Adipocyte (in vitro differentiated cells): ENCODE measurements around the gene CALCOCO1.

Experiments
- DNase-seq: peaks from one replicate; pipeline ENCODE4 v3.0.0-alpha.2; 2015; ENCODE audit warnings: low read depth
- H3K27me3 ChIP-seq: replicated peaks from 2 replicates; pipeline ENCODE4 v1.7.0; 2013; ENCODE audit warnings: mild to moderate bottlenecking, low read length, moderate library complexity; ENCODE audit not compliant: control insufficient read depth, insufficient read depth
- H3K36me3 ChIP-seq: 2 replicates; pipeline ENCODE4 v1.7.0; 2013; ENCODE audit warnings: low read length, mild to moderate bottlenecking, moderate library complexity; ENCODE audit not compliant: control insufficient read depth, insufficient read depth, severe bottlenecking
- H3K4me1 ChIP-seq: 2 replicates; pipeline ENCODE4 v1.7.0; 2013; ENCODE audit warnings: mild to moderate bottlenecking, low read length, moderate library complexity; ENCODE audit not compliant: control insufficient read depth, insufficient read depth
- H3K4me3 ChIP-seq: 2 replicates; pipeline ENCODE4 v1.7.0; 2013; ENCODE audit warnings: mild to moderate bottlenecking, low read length, moderate library complexity
- H3K9ac ChIP-seq: 2 replicates; pipeline ENCODE4 v1.7.0; 2013; ENCODE audit warnings: mild to moderate bottlenecking, low read length, moderate library complexity
- H3K9me3 ChIP-seq: 2 replicates; pipeline ENCODE4 v1.7.0; 2013; ENCODE audit warnings: mild to moderate bottlenecking, low read length, moderate library complexity; ENCODE audit not compliant: control insufficient read depth

CALCOCO1 gene

DNA sequence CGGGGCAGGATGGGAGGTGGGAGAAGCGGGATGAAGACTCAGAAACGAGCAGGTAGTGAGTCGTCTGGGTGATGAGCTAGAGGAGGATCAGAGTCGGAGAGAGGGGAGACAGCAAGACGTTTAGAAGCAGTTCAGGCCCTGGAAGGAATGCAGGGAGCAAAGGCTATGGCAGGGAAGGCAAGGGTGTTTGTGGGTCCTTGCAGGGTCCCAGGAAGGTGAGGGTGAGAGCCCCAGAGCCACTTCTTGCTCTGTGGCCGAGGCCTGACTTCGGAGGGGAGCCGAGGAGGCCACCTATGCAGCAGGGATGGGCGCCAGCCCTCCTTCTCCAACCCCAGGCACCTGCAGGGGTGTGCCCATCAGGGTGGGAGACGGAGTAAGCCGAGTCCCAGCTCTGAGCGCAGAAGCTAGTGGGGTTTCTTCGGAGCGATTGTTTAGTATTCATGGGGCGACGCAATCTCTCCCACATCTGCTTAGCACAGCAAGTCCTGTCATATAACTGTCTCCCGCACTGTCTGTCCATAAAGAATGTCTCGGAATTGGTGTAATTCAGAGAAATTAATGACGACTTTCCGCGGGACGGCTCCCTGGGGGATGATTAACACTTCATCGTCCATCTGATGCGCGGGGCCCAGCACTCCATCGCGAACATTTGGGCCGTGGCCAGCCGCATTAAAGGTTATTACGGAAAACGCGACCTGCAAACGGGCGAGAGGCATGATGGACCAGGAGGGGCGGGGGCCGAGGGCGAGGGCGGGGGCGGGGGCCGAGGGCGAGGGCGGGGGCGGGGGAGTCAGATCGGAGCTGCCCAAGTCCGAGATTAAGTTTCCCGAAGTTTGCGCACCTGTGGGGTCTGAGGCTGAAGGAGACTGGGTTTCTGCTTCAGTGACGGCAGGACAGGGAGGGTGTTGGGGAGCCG lies 12.2 kb upstream of the CALCOCO1 start:
- Histone ChIP-seq H3K36me3 (no peaks in the 10 kb centered on the region), H3K4me3 (peak overlapping the region; percentile 54), H3K9me3 (no peaks in the 10 kb centered on the region), H3K4me1 (peaks cover 6% of the 10 kb centered on the region), H3K9ac (no peak overlapping the region), H3K27me3 (peaks cover 61% of the 10 kb centered on the region)
- DNase-seq, result peak; percentile 25

GRCh38 chr12:53738406-53739213 lies 11.4 kb upstream of the CALCOCO1 start:
- no peaks in the 10 kb centered on the region for H3K36me3 ChIP-seq
- DNase-seq, result no peak
- H3K27me3 ChIP-seq, result peaks cover 53% of the 10 kb centered on the region
- H3K9me3 ChIP-seq, result no peaks in the 10 kb centered on the region
- no peak overlapping the region for H3K4me3 ChIP-seq
- peaks cover 8% of the 10 kb centered on the region for H3K4me1 ChIP-seq
- no peak overlapping the region for H3K9ac ChIP-seq

DNA sequence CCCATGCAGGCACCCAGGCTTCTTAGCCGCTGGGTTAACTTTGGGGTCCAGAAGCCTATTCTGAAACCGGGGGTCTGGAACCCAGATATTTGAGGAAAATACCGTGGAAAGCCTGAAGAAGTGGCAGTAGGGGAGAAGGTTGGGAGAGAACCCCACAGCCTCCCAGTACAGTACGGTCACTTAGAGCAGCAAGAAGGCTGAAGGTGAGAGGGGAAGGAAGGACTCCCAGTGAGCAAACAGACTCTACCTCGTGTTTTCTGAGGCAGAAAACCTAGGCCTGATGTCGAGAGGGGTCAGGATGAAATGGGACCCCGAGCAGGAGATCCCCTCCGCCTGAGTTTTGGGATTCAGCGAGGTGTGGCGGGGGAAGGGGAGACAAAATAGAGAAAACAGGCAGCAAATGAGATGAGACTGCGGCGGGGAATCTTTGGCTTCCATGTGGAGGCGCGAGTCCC lies 10.7 kb upstream of the CALCOCO1 start:
- Histone ChIP-seq H3K36me3 (no peaks in the 10 kb centered on the region), H3K27me3 (peaks cover 47% of the 10 kb centered on the region), H3K9ac (no peak overlapping the region), H3K4me1 (peaks cover 8% of the 10 kb centered on the region), H3K4me3 (no peak overlapping the region), H3K9me3 (no peaks in the 10 kb centered on the region)
- no peak for DNase-seq

DNA sequence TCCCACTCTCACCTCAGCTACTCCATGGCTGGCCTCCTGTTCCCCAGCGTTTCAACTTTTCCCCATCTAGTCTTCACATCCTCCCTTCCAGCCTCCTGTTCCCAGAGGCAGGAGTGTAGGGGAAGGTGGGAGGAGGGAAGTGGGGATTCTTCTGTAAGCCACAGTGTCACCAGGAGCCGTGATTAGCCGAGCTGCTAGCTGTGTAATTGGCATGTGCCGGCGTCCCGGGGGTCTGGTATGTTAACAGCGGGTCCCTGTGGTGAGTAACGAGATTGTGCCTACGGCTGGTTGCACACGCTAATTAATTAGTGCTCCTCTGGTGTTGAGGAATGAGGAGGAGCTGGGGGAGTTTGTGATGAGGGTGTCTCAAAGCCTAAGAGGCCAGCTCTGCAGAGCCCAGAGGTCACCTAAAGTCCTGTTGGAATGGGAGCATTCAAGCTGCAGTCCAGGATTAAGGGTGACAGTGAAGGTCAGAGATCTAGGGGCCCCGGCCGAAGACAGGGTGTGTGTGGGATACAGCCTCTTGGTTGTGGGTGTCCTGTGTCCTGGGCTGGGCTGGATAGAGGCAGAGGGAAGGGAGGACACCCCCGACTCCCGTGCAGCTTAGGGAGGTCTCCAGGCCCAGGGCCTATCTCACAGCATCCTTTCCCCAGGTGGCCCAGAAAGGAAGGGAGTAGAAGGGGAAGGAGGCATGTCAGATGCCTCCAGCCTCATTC lies 10.0 kb upstream of the CALCOCO1 start:
- Histone ChIP-seq H3K4me3 (no peak overlapping the region), H3K27me3 (peaks cover 43% of the 10 kb centered on the region), H3K9me3 (no peaks in the 10 kb centered on the region), H3K9ac (no peak overlapping the region), H3K36me3 (no peaks in the 10 kb centered on the region), H3K4me1 (peaks cover 8% of the 10 kb centered on the region)
- DNase-seq, result no peak

DNA sequence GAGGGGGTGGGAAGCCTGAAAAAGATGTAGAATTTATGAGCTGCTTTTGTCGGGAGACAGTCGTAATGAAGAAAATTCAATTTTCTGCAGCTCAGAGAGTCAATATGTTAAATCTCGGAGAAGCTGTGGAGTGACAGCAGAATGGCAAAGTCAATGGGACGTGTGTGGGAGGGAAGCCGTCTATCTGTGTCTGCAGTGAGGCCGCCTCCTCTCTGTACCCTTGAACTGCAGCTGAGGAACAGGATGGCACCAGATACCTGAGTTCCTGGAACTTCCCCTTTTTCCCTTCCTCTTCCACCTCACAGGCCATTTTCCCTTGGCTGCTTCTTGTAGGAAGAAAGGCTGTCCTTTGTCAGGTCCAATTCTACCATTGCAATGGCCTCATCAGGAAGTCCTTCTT lies 9.3 kb upstream of the CALCOCO1 start:
- DNase-seq, result no peak
- H3K4me3 ChIP-seq, result no peak overlapping the region
- H3K36me3 ChIP-seq, result no peaks in the 10 kb centered on the region
- H3K4me1 ChIP-seq, result peaks cover 8% of the 10 kb centered on the region
- H3K27me3 ChIP-seq, result peaks cover 43% of the 10 kb centered on the region
- no peaks in the 10 kb centered on the region for H3K9me3 ChIP-seq
- H3K9ac ChIP-seq, result no peak overlapping the region

DNA sequence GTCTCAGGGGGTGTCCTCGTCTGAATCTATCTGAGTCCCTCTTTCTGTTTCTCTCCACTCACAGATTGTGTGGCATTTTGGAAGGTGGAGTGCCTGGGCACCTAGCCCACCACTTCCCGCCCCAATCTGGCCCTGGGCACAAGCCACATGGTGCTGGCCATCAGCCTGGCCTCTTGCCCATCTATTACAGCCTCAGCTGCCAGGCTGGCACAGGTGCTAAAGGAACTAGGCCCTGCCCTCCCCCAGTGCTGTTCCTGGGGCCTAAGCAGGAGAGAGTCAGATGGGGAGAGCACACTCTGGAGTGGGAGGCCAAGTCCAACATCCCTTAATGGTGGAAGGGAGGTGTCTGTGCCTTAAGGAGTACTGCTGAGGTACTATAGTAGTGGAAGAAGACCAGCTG lies 8.3 kb upstream of the CALCOCO1 start:
- no peak for DNase-seq
- H3K4me3 ChIP-seq, result no peak overlapping the region

GRCh38 chr12:53734425-53734824 lies 7.2 kb upstream of the CALCOCO1 start:
- Histone ChIP-seq H3K4me1 (peaks cover 6% of the 10 kb centered on the region), H3K4me3 (no peak overlapping the region), H3K9me3 (no peaks in the 10 kb centered on the region), H3K36me3 (no peaks in the 10 kb centered on the region), H3K9ac (no peak overlapping the region), H3K27me3 (peaks cover 28% of the 10 kb centered on the region)
- no peak for DNase-seq

More for the DNA sequence above, 8.3 kb upstream of the CALCOCO1 start:
- Histone ChIP-seq H3K9ac (no peak overlapping the region), H3K36me3 (no peaks in the 10 kb centered on the region), H3K4me1 (peaks cover 8% of the 10 kb centered on the region), H3K9me3 (no peaks in the 10 kb centered on the region), H3K27me3 (peaks cover 37% of the 10 kb centered on the region)

DNA sequence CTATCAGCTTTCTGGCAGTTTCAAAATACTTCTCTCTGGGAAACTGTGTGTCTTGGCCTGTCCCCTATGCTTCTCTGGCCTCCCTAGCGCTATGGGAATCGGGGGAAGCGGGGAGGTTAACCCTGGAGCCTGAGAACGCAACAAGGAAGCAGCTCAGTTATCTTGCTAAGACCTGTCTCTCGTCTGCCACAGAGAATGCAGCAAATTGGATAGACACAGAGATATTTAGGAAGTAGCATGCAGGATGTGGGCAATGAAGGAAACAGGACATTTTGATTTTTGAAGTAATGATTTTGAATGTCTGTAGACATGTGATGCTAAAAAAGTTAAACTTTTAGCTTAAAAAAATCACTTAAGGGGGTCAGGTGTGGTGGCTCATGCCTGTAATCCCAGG lies 6.6 kb upstream of the CALCOCO1 start:
- DNase-seq, result no peak
- Histone ChIP-seq H3K9me3 (no peaks in the 10 kb centered on the region), H3K9ac (no peak overlapping the region), H3K4me3 (no peak overlapping the region), H3K27me3 (peaks cover 23% of the 10 kb centered on the region), H3K4me1 (peaks cover 3% of the 10 kb centered on the region), H3K36me3 (no peaks in the 10 kb centered on the region)

- peaks cover 17% of the 10 kb centered on the region for H3K27me3 ChIP-seq
- no peak overlapping the region for H3K4me3 ChIP-seq
- no peaks in the 10 kb centered on the region for H3K36me3 ChIP-seq
- peak; percentile 23 for DNase-seq
- H3K9me3 ChIP-seq, result no peaks in the 10 kb centered on the region
- peaks cover 3% of the 10 kb centered on the region for H3K4me1 ChIP-seq
- H3K9ac ChIP-seq, result no peak overlapping the region
Measured at GRCh38 chr12:53733051-53733806, 6.0 kb upstream of the CALCOCO1 start.

DNA sequence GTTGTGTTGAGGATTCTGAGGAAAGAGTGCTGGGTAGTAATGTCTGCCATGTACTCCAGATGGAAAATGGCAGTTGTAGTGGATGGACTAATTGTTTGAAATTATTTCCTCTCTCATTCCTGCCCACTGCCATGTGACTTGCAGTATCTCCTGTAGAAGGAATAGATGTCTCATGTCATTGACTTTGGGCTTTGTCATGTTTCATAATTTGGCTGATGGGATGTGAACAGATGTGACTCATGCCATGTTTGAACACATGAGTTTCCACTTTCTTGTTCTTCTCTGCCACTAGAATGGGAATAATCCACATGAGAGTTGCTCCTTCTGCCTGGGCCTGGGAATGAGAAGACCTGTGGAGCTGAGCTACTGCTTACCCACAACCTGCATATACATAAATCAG lies 2.4 kb upstream of the CALCOCO1 start:
- H3K9ac ChIP-seq, result no peak overlapping the region
- no peaks in the 10 kb centered on the region for H3K9me3 ChIP-seq
- no peak overlapping the region for H3K4me3 ChIP-seq
- H3K36me3 ChIP-seq, result peaks cover 5% of the 10 kb centered on the region
- no peak for DNase-seq
- peaks cover 21% of the 10 kb centered on the region for H3K4me1 ChIP-seq
- no peaks in the 10 kb centered on the region for H3K27me3 ChIP-seq
